ENCODE results near the gene HK3.

The HK3 gene

GRCh38 chr5:176836811-176837706 is 62.1 kb downstream of the HK3 start:
- TF ChIP-seq CTCF (IDR thresholded peaks at IDR 0.05; ENCODE audit: low read depth, low read length) = no peak
- DNase-seq (ENCODE audit: extremely low read depth, low read depth) = no peak

DNA sequence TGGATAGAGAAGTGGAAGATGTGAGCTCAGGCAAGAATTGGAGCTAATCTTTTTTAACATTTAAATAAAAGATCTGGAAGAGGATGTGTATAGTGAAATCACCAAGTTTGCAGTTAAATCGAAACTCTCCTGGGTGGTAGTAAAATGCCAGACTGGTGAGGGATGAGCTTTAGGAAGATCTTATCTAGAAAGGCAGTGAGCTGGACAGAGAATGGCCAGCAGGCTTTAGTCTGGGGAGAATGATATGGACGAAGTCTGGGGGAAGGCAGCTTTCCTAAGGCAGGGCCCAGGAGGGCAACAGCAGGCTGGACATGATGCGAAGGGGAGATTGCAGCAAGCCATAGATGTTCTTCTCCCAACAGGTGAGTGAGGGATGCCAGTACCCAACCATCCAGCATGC is 63.2 kb downstream of the HK3 start:
- no peak for TF ChIP-seq CTCF (IDR thresholded peaks at IDR 0.05; ENCODE audit: low read depth, low read length)
- DNase-seq (ENCODE audit: extremely low read depth, low read depth) = no peak

GRCh38 chr5:176833286-176833685 is 65.9 kb downstream of the HK3 start:
- no peak for TF ChIP-seq CTCF (IDR thresholded peaks at IDR 0.05; ENCODE audit: low read depth, low read length)
- no peak for DNase-seq (ENCODE audit: extremely low read depth, low read depth)

DNA sequence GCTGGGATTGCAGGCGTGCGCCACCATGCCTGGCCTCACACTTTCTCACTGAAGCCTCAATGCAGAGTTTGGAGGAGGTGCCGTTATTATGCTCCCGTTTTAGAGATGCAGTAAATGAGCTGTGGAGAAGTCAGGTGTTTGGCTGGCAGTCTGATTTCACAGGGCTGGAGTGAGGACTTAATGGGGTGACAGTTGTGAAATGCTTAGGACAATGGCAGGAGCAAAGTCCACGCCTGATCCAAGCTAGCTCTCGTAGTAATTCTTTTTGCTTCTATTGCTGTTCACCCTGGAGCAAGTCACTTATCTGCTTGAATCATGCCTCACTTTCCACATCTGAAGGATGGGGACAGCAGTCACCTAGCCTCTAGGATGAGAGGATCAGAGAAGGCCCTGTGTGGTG is 67.0 kb downstream of the HK3 start:
- DNase-seq (ENCODE audit: extremely low read depth, low read depth) = no peak
- TF ChIP-seq CTCF (IDR thresholded peaks at IDR 0.05; ENCODE audit: low read depth, low read length) = no peak

DNA sequence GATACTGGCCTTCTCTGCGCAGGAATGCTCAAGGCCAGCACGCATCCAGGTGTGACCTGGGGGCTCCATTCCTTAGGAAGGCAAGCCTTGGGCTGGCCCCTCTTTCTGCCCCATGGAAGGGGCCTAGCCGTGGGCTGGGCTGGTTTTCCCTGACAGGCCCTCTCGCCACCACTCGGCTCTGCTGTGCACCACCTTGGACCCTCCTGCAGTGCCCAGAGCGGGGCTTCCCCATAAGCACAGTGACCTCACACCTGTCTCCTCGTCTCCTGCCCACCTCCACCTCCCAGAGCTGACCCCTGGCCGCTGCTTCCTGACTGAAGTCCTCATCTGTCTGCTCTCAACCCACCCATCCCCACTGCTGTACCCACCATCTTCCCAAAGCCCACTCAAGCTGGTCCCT is 67.7 kb downstream of the HK3 start:
- TF ChIP-seq CTCF (IDR thresholded peaks at IDR 0.05; ENCODE audit: low read depth, low read length) = no peak
- no peak for DNase-seq (ENCODE audit: extremely low read depth, low read depth)

DNA sequence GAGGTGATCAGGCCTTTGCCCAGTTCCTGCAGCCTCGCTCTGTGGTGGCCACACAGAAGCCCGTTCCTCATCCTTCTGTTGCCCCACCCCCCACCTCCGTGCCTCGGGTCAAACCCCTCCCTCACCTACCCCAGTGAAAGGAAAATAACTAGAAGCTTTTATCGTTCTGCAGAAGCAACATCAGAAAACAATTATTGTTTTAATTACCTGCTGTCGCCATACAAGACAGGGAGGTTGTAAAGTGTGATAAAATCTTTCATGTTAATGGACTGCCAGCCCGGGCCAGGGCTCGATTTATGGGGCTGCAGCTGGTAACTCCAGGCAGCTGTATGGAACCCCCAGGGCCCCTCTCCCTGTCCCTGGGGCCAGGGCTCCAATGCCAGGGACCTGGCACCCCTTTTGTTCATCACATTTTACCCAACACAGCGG is 68.1 kb downstream of the HK3 start:
- DNase-seq (ENCODE audit: extremely low read depth, low read depth) = no peak

More for the DNA sequence above, 68.1 kb downstream of the HK3 start:
- TF ChIP-seq CTCF (IDR thresholded peaks at IDR 0.05; ENCODE audit: low read depth, low read length) = no peak

Data from AG09319 (cell line).